Activated T-cell treated with anti-CD3 and anti-CD28 coated beads, Interleukin-2, amount 50 U/mL, for 1 hour (primary cell): ENCODE measurements around the gene WDFY3.

ENCODE experiments used
- DNase-seq: peaks from one replicate; pipeline ENCODE4 v3.0.0-alpha.2; 2020

WDFY3 gene

DNA sequence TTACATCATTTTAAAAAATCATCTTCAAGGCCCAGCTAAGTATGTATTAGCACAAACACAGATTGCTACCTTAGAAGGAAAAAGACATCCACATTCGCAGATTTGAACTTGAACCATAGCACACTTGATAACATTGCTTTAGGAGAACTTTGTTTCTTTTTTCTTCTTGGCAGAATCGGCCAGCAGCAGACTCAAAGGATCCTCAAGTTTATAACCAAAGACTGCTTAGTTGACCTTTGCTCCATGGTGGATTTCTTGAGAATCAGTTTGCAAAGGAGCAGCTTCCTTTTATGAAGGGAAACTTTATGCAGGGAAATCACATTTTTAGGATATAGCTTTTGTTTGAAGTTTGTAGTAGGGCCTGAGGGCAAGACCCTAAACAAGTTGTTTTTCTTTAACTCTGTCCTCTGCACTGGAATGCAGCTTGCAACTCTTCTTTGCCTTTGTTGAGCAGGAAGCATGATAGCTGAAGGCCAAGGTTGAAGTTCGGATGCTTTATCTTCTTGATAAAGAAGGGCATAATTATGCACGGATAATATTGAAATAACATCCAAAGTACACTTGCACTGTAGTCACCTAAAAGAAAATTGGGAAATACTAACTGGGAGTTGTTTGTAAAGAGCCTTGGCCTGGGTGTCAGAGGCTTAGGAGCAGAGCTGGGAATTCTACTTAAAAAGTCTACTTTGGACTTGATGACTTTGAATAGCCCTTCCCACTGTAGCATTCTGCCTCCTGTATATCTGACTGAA lies 305.1 kb downstream of the WDFY3 start:
- DNase-seq: no peak

DNA sequence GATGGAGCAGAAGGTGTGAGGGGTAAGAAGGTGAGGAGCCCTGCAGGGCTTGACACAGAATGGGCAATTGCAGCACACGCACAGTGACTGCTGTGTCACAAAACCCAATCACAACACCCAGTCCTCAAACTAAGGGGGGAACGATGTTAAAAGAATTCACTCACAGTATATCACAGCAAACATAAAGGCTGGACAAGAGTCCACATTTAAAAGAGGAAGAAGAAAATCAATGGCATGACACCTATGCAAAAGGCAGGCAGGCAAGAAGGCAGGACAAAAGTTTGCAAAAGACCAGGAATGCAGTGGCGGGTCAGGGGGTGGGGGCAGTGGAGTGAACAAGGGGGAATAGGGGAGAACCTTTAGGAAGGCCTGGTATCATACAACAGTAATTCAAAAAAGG lies 305.9 kb downstream of the WDFY3 start:
- DNase-seq: no peak

DNA sequence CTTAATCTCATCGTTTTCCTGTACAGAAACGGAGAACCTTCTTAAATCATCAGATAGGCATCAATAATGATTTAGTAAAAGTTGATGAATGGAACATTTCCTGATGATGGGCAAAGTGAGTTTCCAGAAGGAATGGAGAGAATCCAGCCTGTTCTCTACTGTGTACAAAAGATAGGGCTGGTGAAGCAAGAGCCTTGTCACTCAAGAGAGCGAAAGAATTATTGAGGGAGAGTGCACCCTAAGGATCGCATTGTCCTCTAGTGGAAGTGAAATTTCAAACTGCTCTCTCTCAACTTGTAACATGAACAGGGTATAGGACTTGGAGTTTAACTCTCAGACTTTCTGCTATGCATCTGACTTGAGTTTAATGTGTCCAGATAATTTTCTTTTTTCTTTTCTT lies 314.0 kb downstream of the WDFY3 start:
- no peak for DNase-seq

DNA sequence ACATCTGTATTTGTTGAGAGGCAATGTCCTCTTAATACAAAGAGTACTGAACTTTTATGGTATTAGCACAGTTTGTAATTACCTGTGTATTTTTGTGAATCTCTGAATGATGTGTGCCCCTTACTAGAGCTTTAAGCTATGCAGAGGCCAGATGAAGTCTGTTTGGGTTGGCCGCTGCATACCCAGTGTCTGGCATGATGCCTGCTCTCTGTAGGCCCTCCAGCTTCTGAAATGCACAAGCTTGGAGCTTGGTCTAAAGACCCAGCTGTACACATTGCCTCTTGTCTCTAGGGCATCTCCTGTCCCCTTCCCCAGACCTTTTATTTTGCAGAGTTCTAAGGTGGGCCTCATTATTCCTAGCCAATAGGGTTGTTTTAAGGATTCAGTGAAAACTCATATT lies 315.0 kb downstream of the WDFY3 start:
- DNase-seq: no peak

DNA sequence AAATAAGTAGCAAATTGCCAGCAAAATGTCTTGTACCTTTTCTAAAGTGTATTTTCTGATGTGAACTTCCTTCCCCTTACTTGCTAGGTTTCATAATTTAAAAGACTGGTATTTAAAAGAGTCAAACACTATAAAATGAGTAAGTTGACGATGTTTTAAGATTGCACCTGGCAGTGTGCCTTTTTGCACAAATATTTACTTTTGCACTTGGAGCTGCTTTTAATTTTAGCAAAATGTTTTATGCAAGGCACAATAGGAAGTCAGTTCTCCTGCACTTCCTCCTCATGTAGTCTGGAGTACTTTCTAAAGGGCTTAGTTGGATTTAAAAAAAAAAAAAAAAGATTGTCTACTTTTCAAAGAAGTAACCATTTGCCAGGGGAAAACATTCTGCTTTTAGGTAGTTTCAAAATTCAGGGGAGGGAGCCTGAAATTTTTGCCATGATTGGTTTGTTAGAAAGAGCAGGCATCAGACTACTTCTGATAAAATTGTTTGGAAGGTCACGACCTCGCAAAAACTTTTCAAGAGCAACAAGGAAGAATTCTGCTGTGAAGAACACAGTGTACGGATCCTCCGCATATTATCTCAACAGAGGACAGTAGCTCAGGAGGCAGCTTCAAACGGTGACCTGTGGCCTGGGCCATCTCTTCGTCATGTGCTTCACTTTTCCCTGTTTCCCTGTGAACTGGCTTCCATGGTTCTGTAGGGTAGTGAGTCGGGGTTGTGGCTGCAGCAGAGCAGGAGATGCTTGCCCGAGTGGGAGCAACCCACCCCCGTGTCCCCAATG lies 317.4 kb downstream of the WDFY3 start:
- DNase-seq: no peak

DNA sequence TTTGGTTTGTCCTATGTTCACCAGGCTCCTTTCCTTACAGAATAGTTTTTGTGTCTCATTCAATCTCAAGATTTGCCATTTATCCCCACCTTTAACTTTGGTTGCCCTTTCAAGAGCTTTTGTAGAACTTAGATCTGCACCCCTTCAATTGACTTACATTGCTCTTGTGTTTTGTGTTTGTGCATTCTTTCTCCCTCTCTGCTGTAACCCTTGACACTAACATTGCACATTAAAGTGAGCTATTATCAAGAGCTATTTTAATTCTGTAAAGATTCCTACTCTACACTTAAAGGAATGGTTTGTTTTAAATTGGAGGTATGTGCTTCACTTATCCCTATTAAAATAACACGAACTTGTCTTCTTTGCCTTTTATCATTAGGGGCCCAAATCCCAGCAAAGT lies 318.3 kb downstream of the WDFY3 start:
- no peak for DNase-seq

DNA sequence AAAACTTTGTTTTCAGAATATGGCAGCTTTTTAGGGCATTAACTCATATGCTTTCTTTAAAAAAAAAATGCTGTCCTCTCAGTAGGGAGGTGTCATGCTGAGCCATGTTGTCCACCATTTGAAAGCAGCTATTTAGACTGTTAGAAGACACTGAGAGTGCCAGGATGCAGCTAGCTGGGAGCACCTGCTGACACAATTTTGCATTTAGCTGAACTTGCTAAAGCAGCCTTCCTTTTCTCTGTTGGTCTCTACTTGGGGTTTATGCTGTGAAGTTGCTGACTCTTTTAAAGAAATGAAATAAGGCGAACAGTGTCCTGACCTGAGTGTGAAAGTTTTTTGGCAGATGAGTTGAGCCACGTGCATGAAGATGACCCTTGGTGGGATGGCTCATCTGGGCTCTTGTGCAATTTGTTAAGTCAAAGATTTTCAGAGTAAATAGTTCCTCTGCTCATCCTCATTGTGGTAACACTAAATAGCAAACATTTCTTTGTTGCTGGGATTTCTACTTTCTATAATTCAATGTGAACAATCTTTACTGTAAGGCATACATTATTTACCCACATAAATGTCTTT lies 319.1 kb downstream of the WDFY3 start:
- DNase-seq: no peak

DNA sequence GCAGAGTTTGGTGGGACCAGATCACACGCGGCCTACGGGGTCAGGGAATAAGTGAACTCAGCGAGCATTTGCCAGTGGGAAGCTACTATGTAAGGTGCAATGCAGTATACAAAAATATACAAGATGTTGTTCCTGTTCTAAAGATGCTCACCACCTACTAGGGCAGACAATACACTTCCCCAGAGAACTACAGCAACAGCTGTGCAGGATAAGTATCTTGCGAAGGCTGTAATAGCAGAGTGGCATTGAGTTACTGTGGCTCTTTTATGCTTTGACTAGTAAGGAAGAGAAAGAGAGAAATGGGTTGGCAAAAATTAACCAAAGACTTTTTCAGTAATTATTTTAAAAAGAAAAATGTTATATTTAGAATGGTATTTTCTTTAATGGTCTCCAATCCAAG lies 322.4 kb downstream of the WDFY3 start:
- no peak for DNase-seq

DNA sequence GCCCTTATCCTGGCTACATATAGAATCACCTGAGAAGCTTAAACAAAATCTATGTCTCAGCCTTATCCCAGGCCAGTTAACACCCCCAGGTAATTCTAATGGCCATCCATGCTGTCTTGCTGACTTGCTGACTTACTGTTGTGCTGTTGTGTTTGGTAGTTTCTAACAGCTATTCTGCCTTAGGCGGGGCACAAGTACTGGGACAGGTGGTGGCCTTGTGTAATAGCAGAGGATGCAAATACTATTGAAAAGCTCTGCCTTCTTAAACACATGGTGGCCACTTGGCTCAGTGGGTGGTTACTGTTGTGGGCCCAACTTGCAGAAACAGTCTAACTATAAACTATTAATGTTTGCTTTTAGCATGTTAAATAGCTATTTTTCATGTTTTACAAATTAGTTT lies 327.3 kb downstream of the WDFY3 start:
- DNase-seq: no peak

DNA sequence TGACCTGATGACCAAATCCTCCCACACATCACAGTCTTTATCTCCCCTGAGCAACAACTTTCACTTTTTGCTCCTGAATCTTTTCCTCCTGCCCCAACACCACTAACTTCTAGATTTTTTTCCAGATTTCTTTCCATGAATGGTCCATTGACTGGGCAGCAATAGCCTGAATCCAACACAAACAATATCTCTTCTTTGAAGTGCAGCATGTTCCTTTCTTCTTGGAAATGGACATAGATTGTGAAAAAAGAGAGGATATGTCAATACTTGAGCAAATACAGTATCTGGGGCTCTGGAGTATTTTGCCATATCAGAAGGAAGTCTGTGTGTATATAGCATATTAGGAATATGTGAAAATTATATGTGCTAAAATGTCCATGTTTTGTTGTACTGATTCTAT lies 328.4 kb downstream of the WDFY3 start:
- no peak for DNase-seq

DNA sequence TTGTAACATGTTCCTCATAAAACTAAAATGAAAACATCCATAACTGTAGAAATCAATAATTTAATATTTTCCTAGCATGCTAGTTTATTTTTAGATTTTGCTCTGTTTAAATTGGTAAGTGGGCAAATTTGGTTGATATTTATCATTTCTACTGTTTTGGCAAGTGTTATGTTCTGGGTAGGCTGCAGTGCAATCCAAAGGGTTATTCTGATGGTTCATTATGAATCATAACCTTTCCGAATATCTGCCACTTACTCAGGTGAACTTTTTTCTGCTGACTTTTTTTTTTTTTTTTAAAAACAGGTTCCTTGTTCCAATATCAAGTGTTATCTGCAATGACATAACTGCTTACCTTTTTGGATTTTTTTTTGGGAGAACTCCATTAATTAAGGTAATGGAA lies 331.5 kb downstream of the WDFY3 start:
- DNase-seq: no peak

DNA sequence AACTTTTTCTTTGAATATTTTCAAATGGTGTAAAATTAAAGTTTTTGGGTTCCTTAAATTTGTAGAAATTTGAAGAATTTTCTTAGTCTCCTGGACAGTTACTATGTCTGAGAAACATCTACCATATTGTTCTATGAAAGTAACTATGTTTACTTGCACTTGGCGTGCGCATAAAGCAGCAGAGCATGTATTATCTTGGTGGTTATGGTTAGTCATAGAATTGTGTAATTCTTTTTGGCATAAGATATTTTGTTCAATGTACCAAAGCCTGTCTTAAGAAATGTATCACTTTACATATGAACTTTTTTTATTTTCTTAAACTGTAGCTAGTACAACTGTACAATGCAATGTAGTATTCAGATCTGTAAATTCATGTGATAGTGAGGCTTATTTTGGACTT lies 334.4 kb downstream of the WDFY3 start:
- no peak for DNase-seq

DNA sequence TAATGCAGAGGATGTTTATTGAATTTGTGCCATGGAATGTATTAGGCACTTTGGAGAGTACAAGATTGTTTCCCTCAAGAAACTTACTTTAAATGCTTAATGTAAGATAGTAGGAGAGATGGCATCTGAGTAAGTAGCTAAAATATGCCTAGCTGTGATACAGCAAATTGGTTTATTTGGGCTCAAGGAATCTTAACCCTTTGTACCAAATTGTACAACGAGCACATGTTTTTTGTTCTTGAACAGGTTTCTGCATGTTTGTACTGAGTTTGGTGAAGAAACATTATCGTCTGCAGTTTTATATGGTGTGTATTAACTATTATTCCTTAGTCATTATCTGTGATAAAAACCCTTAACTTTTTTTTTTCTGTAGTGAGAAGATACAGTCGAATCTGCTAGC lies 334.9 kb downstream of the WDFY3 start:
- DNase-seq: no peak

DNA sequence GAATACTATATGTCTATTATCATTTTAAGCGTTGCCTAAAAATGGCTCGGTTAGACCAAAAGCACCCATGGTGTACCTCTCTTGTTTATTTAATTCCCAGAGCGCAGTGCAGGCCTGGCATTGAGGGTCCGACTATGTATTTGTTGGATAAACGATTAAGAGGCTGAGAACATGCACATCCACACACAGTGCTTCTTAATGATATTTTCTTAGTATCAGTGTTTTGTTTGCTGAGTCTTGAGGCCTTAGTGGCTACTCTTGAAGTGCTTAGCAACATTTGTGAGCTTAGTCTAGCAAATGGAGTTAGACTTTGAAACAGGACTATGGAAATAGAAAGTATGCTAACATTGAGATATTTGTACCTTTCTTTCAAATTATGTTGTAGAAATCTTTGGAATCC lies 339.8 kb downstream of the WDFY3 start:
- DNase-seq: no peak

DNA sequence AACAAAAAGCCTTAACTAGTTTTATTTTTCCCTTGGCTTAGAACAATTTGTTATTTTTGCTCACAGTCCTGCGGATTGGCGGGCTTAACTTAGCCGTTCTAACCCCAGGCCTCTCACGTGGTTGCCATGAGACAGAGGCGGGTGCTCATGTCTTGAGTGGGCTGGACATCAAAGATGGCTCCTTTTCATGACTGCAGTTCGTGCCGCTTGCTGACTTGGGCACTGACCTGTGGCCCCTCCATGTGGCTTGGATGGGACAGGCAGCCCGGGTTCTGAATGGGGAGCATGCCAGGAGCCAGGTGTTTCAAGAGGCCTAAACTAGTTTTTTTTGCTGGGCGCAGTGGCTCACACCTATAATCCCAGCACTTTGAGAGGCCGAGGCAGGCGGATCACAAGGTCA lies 342.8 kb downstream of the WDFY3 start:
- no peak for DNase-seq

DNA sequence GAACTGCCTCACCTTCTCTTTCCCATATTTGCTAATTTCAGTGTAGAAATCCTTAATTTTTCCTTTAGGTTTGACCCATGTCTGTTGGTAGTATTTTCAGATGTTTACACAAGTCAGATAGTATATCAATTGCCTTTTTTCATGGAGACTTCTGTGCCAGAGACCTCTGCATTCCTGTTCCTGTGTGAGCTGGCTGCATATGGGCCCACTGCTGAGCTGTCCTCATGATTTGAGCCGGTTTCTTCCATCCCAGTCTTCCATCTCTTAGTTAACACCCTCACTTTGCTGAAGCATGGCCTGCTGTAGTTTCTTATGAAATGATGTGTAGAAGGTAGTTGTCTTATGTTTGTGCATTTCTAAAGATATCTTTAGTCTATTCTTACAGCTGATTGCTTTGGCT lies 343.5 kb downstream of the WDFY3 start:
- no peak for DNase-seq
